CD4-positive, alpha-beta memory T cell (primary cell): ENCODE results near the gene DEPP1. TPM values are rescaled to one million over a fixed set of nuclear protein-coding genes. Genes with fewer than 3 reads are reported as not detected.

ENCODE experiments used
- CTCF ChIA-PET: fragments of 350-600 bp; sonication (Branson Sonifier 250); formaldehyde crosslinking; loops from one replicate; lab custom pipeline; 2021; ENCODE audit warnings: inconsistent platforms; ENCODE audit not compliant: partially characterized antibody; lab: Charles Lee
- POLR2A ChIA-PET: fragments of 350-600 bp; sonication (Branson Sonifier 250); formaldehyde crosslinking; loops from one replicate; lab custom pipeline; 2021; ENCODE audit not compliant: partially characterized antibody; lab: Charles Lee
- DNase-seq, 5 donors: peaks; one replicate each; pipeline versions ENCODE4 v3.0.0 to v3.0.0-alpha.2; 2020 to 2022; ENCODE audit warnings: mixed read lengths in 1 of 5
- H3K27ac ChIP-seq: one replicate; pipeline ENCODE4 v1.7.0; 2013; ENCODE audit warnings: low read depth, low read length
- H3K27me3 ChIP-seq: 2 replicates; pipeline ENCODE4 v1.7.0; 2013; ENCODE audit warnings: mild to moderate bottlenecking, low read length, moderate library complexity; ENCODE audit not compliant: insufficient read depth
- H3K36me3 ChIP-seq: 2 replicates; pipeline ENCODE4 v1.7.0; 2013; ENCODE audit warnings: mild to moderate bottlenecking, low read length, moderate library complexity; ENCODE audit not compliant: insufficient read depth
- H3K4me1 ChIP-seq: 2 replicates; pipeline ENCODE4 v1.7.0; 2013; ENCODE audit warnings: mild to moderate bottlenecking, low read length, moderate library complexity; ENCODE audit not compliant: insufficient read depth
- H3K4me3 ChIP-seq, 2 donors: one replicate each; pipeline ENCODE4 v1.7.0; 2013; ENCODE audit warnings: low read length in 2 of 2, mild to moderate bottlenecking in 1 of 2
- H3K9me3 ChIP-seq, 2 donors: one replicate each; pipeline ENCODE4 v1.7.0; 2013; ENCODE audit warnings: low read length in 2 of 2, control low read depth in 1 of 2; ENCODE audit not compliant: control insufficient read depth in 1 of 2
- H3K27ac Mint-ChIP-seq, 7 donors: one replicate each; pipeline ENCODE4 v1.8.0; 2020 to 2021; ENCODE audit warnings: mixed read lengths in 7 of 7, mild to moderate bottlenecking in 6 of 7, inconsistent platforms in 3 of 7, moderate library complexity in 3 of 7
- H3K27me3 Mint-ChIP-seq, 2 donors: one replicate each; pipeline ENCODE4 v1.8.0; 2020 to 2021; ENCODE audit warnings: mixed read lengths in 2 of 2
- H3K36me3 Mint-ChIP-seq, 2 donors: one replicate each; pipeline ENCODE4 v1.8.0; 2020 to 2021; ENCODE audit warnings: mixed read lengths in 2 of 2, inconsistent platforms in 1 of 2, mild to moderate bottlenecking in 1 of 2
- H3K4me1 Mint-ChIP-seq, 4 donors: one replicate each; pipeline ENCODE4 v1.8.0; 2020 to 2021; ENCODE audit warnings: mixed read lengths in 4 of 4, mild to moderate bottlenecking in 1 of 4
- H3K4me3 Mint-ChIP-seq, 8 donors: one replicate each; pipeline ENCODE4 v1.8.0; 2020 to 2021; ENCODE audit warnings: mixed read lengths in 8 of 8, mild to moderate bottlenecking in 7 of 8, moderate library complexity in 6 of 8, inconsistent platforms in 3 of 8
- H3K9me3 Mint-ChIP-seq, 8 donors: one replicate each; pipeline ENCODE4 v1.8.0; 2020 to 2021; ENCODE audit warnings: mixed read lengths in 8 of 8, mild to moderate bottlenecking in 5 of 8, inconsistent platforms in 3 of 8, moderate library complexity in 1 of 8
- intact Hi-C: fragments of 100-400 bp; cut with micrococcal nuclease; formaldehyde crosslinking; loops from one replicate; pipeline ENCODE4 v1.15.1; 2023
- polyA plus RNA-seq, 2 donors: library from polyadenylated mRNA; unstranded; fragments of 300-500 nt; fragmentation: Illumina TruSeq; gene quantifications; one replicate each; pipeline ENCODE4 v1.2.3, GENCODE V29; 2021
- total RNA-seq, 2 experiments: library from RNA; stranded (reverse); gene quantifications; one replicate each; pipeline ENCODE4 v1.2.3, GENCODE V29; 2021

Gene DEPP1
- total and polyA plus RNA-seq, 4 experiments from 2014 or later, result not detected

- H3K27ac ChIP-seq, result no peak overlapping the region
- Mint-ChIP-seq H3K36me3 (no peaks in the 10 kb centered on the region), H3K27me3 (no peaks in the 10 kb centered on the region), H3K27ac (peak overlapping the region in 2 of 7 donors; percentile 41 to 44), H3K4me1 (peaks cover 7 to 17% (median 11%) of the 10 kb centered on the region in 4 donors), H3K4me3 (peak overlapping the region in 2 of 8 donors; percentile 20 to 77), H3K9me3 (no peaks in the 10 kb centered on the region)
- no peaks in the 10 kb centered on the region for H3K27me3 ChIP-seq
- H3K4me3 ChIP-seq, result no peak overlapping the region
- no peaks in the 10 kb centered on the region for H3K9me3 ChIP-seq
- peaks cover 25% of the 10 kb centered on the region for H3K4me1 ChIP-seq
- H3K36me3 ChIP-seq, result no peaks in the 10 kb centered on the region
- POLR2A ChIA-PET, result interaction anchor here (0.7 to 2.2 kb wide), 2 partner anchors 41 kb away, joined by 3 to 6 read pairs; no protein-coding TSS in a partner anchor
- no peak for DNase-seq
- intact Hi-C loops, result loop anchor here (1.0 to 10.0 kb wide), 2 partner anchors 14 to 109 kb away; partner anchors contain the start of gene RASSF4
- CTCF ChIA-PET, result interaction anchor here (0.6 to 2.5 kb wide), 5 partner anchors 8 to 42 kb away, joined by 3 to 31 read pairs (median 3); no protein-coding TSS in a partner anchor
Observed at GRCh38 chr10:44973323-44974081, 5.1 kb downstream of the DEPP1 start.

GRCh38 chr10:44972874-44973306 is 5.7 kb downstream of the DEPP1 start:
- DNase-seq, result no peak
- intact Hi-C loops, result loop anchor here (10.0 kb wide), 1 partner anchor 108 kb away; no protein-coding TSS in a partner anchor
- Histone ChIP-seq H3K27ac (no peak overlapping the region), H3K4me3 (no peak overlapping the region), H3K4me1 (peaks cover 31% of the 10 kb centered on the region), H3K27me3 (no peaks in the 10 kb centered on the region), H3K9me3 (no peaks in the 10 kb centered on the region), H3K36me3 (no peaks in the 10 kb centered on the region)
- Mint-ChIP-seq H3K27ac (no peak overlapping the region), H3K36me3 (no peaks in the 10 kb centered on the region), H3K4me1 (peaks cover 11 to 23% (median 16%) of the 10 kb centered on the region in 4 donors), H3K4me3 (no peak overlapping the region), H3K9me3 (no peaks in the 10 kb centered on the region), H3K27me3 (no peaks in the 10 kb centered on the region)
- POLR2A ChIA-PET, result interaction anchor here (0.7 kb wide), 1 partner anchor 40 kb away, joined by 3 read pairs; no protein-coding TSS in a partner anchor
- CTCF ChIA-PET, result interaction anchor here (0.7 to 2.5 kb wide), 3 partner anchors 29 to 39 kb away, joined by 3 to 31 read pairs (median 5); no protein-coding TSS in a partner anchor

DNA sequence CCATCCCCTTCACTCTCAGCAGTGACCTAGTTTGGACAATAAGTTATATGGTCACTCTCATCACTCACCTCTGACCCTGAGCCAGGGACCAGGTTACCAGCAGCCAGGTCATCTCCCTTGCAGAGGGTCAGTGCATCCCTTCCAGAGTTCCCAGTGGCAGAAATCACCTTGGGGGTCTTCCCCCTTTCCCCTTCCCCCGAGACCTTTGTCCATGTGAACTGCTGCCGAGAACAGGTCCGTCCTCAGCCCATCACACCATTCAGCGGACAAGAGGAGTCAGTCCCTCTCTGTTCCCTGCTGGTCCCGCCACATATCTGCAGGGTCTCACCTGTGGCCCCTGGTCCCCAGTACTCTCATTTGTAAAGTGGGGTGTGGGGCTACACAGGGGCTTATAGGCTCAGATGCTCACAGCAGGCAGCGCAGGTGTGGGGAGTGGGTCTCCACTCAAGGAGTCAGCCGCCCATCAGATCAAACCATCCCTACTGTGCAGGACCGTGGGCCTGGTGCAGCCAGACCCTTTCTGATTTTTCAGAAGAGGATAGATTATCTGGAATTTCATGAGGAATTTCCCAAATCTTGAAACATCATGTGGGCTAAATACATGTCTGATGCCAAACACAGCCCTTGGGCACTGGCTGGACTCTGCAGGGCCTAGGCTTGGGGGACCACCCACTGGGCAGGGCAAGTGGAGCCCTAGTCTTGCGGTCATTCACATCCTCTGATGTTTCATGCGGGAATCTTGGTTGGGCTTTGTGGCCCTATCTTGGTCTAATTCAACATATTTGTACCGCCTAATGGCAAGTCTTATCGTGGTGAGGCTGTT is 6.5 kb downstream of the DEPP1 start:
- peaks cover 11 to 27% (median 19%) of the 10 kb centered on the region in 4 donors for H3K4me1 Mint-ChIP-seq
- Histone ChIP-seq H3K36me3 (no peaks in the 10 kb centered on the region), H3K9me3 (no peaks in the 10 kb centered on the region), H3K27ac (no peak overlapping the region), H3K4me3 (no peak overlapping the region), H3K27me3 (no peaks in the 10 kb centered on the region), H3K4me1 (peaks cover 36% of the 10 kb centered on the region)
- no peaks in the 10 kb centered on the region for H3K27me3 Mint-ChIP-seq
- intact Hi-C loops, result loop anchor here (10.0 kb wide), 1 partner anchor 107 kb away; no protein-coding TSS in a partner anchor
- ChIA-PET POLR2A (no interaction called here), CTCF (interaction anchor here (0.7 to 2.5 kb wide), 3 partner anchors 36 to 40 kb away, joined by 3 to 31 read pairs (median 9); no protein-coding TSS in a partner anchor)
- H3K36me3 Mint-ChIP-seq, result no peaks in the 10 kb centered on the region
- peak overlapping the region in 2 of 8 donors; percentile 1 to 5 for H3K4me3 Mint-ChIP-seq
- no peak for DNase-seq
- no peaks in the 10 kb centered on the region for H3K9me3 Mint-ChIP-seq
- no peak overlapping the region for H3K27ac Mint-ChIP-seq

DNA sequence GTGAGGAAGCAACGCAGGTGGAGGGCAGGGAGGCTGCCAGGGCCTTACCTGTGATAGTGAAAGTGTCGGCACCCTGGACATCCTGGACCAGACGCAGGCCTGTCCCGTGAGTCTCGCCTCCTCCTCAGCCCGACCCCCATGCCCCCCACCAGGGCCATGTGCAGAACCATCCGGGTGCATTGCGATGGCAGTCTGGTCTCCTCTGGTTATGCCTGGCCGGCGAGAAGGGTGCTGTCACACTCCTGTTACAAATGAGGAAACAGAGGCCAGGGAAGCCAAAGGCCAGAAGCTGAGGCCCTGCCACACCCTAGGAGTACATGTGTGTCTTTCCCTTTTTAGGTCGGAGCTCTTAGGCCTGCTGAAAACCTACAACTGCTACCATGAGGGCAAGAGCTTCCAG is 7.2 kb downstream of the DEPP1 start:
- H3K4me1 Mint-ChIP-seq, result peaks cover 11 to 27% (median 19%) of the 10 kb centered on the region in 4 donors
- H3K36me3 Mint-ChIP-seq, result no peaks in the 10 kb centered on the region
- ChIA-PET POLR2A (no interaction called here), CTCF (interaction anchor here (1.7 kb wide), 1 partner anchor 39 kb away, joined by 9 read pairs; no protein-coding TSS in a partner anchor)
- H3K9me3 ChIP-seq, result no peaks in the 10 kb centered on the region
- H3K27me3 Mint-ChIP-seq, result no peaks in the 10 kb centered on the region
- H3K27me3 ChIP-seq, result no peaks in the 10 kb centered on the region
- H3K36me3 ChIP-seq, result no peaks in the 10 kb centered on the region
- H3K27ac Mint-ChIP-seq, result no peak overlapping the region
- peaks cover 38% of the 10 kb centered on the region for H3K4me1 ChIP-seq
- H3K4me3 Mint-ChIP-seq, result no peak overlapping the region
- no peak for DNase-seq
- no peaks in the 10 kb centered on the region for H3K9me3 Mint-ChIP-seq
- intact Hi-C loops, result loop anchor here (10.0 kb wide), 1 partner anchor 107 kb away; no protein-coding TSS in a partner anchor
- no peak overlapping the region for H3K4me3 ChIP-seq
- H3K27ac ChIP-seq, result no peak overlapping the region

- Mint-ChIP-seq H3K27me3 (no peaks in the 10 kb centered on the region), H3K4me1 (peaks cover 11 to 30% (median 21%) of the 10 kb centered on the region in 4 donors), H3K9me3 (no peaks in the 10 kb centered on the region), H3K27ac (peak overlapping the region in 1 of 7 donors; percentile 38), H3K4me3 (no peak overlapping the region), H3K36me3 (no peaks in the 10 kb centered on the region)
- H3K27ac ChIP-seq, result no peak overlapping the region
- H3K9me3 ChIP-seq, result no peaks in the 10 kb centered on the region
- ChIA-PET POLR2A (no interaction called here), CTCF (interaction anchor here (1.7 kb wide), 1 partner anchor 38 kb away, joined by 9 read pairs; no protein-coding TSS in a partner anchor)
- H3K4me1 ChIP-seq, result peaks cover 42% of the 10 kb centered on the region
- H3K4me3 ChIP-seq, result no peak overlapping the region
- DNase-seq, result no peak
- no peaks in the 10 kb centered on the region for H3K27me3 ChIP-seq
- no peaks in the 10 kb centered on the region for H3K36me3 ChIP-seq
- intact Hi-C loops, result loop anchor here (10.0 kb wide), 1 partner anchor 106 kb away; no protein-coding TSS in a partner anchor
Observed at GRCh38 chr10:44970812-44971395, 7.7 kb downstream of the DEPP1 start.

GRCh38 chr10:44969854-44970253 is 8.8 kb downstream of the DEPP1 start:
- no peak overlapping the region for H3K4me3 ChIP-seq
- Mint-ChIP-seq H3K4me3 (no peak overlapping the region), H3K27ac (no peak overlapping the region), H3K9me3 (no peaks in the 10 kb centered on the region), H3K27me3 (no peaks in the 10 kb centered on the region), H3K36me3 (no peaks in the 10 kb centered on the region), H3K4me1 (peaks cover 11 to 29% (median 20%) of the 10 kb centered on the region in 4 donors)
- ChIA-PET CTCF (no interaction called here), POLR2A (no interaction called here)
- H3K27me3 ChIP-seq, result no peaks in the 10 kb centered on the region
- no peak for DNase-seq
- H3K9me3 ChIP-seq, result no peaks in the 10 kb centered on the region
- no peaks in the 10 kb centered on the region for H3K36me3 ChIP-seq
- H3K4me1 ChIP-seq, result peaks cover 39% of the 10 kb centered on the region
- H3K27ac ChIP-seq, result no peak overlapping the region
- intact Hi-C loops, result loop anchor here (10.0 kb wide), 1 partner anchor 105 kb away; no protein-coding TSS in a partner anchor
